K562 (cell line): Measurements from ENCODE around the gene SNX27. TPM values are rescaled to one million over a fixed set of nuclear protein-coding genes. Genes with fewer than 3 reads are reported as not detected.
A peak's percentile ranks its signal among the peaks of the same experiment; 100 is the strongest.

ENCODE experiments used
- ILK ChIP-seq: fragments of 450-650 bp; IDR thresholded peaks from 2 replicates; pipeline ENCODE4 v1.6.1; 2016; ENCODE audit warnings: missing genetic modification characterization, low read depth, mild to moderate bottlenecking, missing compliant biosample characterization, moderate library complexity, borderline replicate concordance
- IRF9 ChIP-seq: fragments of 450-650 bp; IDR thresholded peaks from 2 replicates; pipeline ENCODE4 v1.6.1; 2016; ENCODE audit warnings: missing biosample characterization, missing genetic modification characterization
- JUN ChIP-seq, 2 experiments: sonication (generic) in 1 of 2; formaldehyde crosslinking in 1 of 2; IDR thresholded peaks; 2 replicates each; pipeline versions ENCODE4 v1.6.1 to v1.8.0; 2012 to 2022; ENCODE audit warnings: borderline replicate concordance in 2 of 2, mild to moderate bottlenecking in 2 of 2, improper control_type of control experiment in 1 of 2, low read depth in 1 of 2, low read length in 1 of 2, missing genetic modification reagents in 1 of 2
- KLF10 ChIP-seq: fragments of 250-450 bp; sonication (Bioruptor Pico); IDR thresholded peaks from 2 replicates; pipeline ENCODE4 v1.6.1; 2021; ENCODE audit warnings: matching md5 sums
- LCOR ChIP-seq: sonication (generic); formaldehyde crosslinking; IDR thresholded peaks from 2 replicates; pipeline ENCODE4 v1.8.0; 2022; ENCODE audit warnings: mild to moderate bottlenecking, missing genetic modification reagents
- MEF2D ChIP-seq: conservative IDR thresholded peaks from 2 replicates; pipeline ENCODE4 v1.6.1; 2016; ENCODE audit warnings: low read depth, missing genetic modification characterization, missing compliant biosample characterization
- NCOA2 ChIP-seq, 2 experiments: fragments of 450-650 bp; IDR thresholded peaks; 2 replicates each; pipeline ENCODE4 v1.6.1; 2018; ENCODE audit warnings: mild to moderate bottlenecking in 2 of 2, moderate library complexity in 1 of 2; ENCODE audit not compliant: partially characterized antibody in 2 of 2
- POLR2B ChIP-seq: fragments of 450-650 bp; IDR thresholded peaks from 2 replicates; pipeline ENCODE4 v1.6.1; 2018; ENCODE audit warnings: low read depth; ENCODE audit not compliant: partially characterized antibody
- RCOR1 ChIP-seq, 2 experiments: IDR thresholded peaks; 2 replicates each; pipeline ENCODE4 v1.6.1; 2012; ENCODE audit warnings: low read depth in 2 of 2, low read length in 2 of 2, borderline replicate concordance in 1 of 2, improper control_type of control experiment in 1 of 2
- RFX7 ChIP-seq: fragments of 250-450 bp; sonication (Bioruptor Pico); IDR thresholded peaks from 2 replicates; pipeline ENCODE4 v1.5.1; 2021; ENCODE audit warnings: mild to moderate bottlenecking
- SMARCA4 ChIP-seq: fragments of 450-650 bp; IDR thresholded peaks from 2 replicates; pipeline ENCODE4 v1.6.1; 2016
- SNRNP70 ChIP-seq: fragments of 200-400 bp; formaldehyde crosslinking; optimal IDR thresholded peaks from 2 replicates; pipeline ENCODE3; 2017; ENCODE audit warnings: low read depth, low read length
- TCF3 ChIP-seq: sonication (generic); formaldehyde crosslinking; IDR thresholded peaks from 2 replicates; pipeline ENCODE4 v1.4.0; 2020; ENCODE audit warnings: mild to moderate bottlenecking, missing genetic modification reagents
- ZBTB26 ChIP-seq: fragments of 450-650 bp; formaldehyde crosslinking; IDR thresholded peaks from 2 replicates; pipeline ENCODE4 v1.4.0; 2022; ENCODE audit warnings: missing genetic modification characterization
- ZNF224 ChIP-seq: sonication (generic); formaldehyde crosslinking; IDR thresholded peaks from 2 replicates; pipeline ENCODE4 v1.8.0; 2022; ENCODE audit warnings: mild to moderate bottlenecking, missing genetic modification reagents
- ZNF407 ChIP-seq: fragments of 450-650 bp; IDR thresholded peaks from 2 replicates; pipeline ENCODE4 v1.6.1; 2016; ENCODE audit warnings: low read depth
- ZNF408 ChIP-seq: fragments of 250-450 bp; sonication (Bioruptor Pico); IDR thresholded peaks from 2 replicates; pipeline ENCODE4 v1.4.0; 2020; ENCODE audit warnings: low read depth, mild to moderate bottlenecking, moderate library complexity
- ZNF695 ChIP-seq: fragments of 450-650 bp; formaldehyde crosslinking; IDR thresholded peaks from 2 replicates; pipeline ENCODE4 v1.4.0; 2020; ENCODE audit warnings: mild to moderate bottlenecking, moderate library complexity
- ZNF77 ChIP-seq: fragments of 250-450 bp; sonication (Bioruptor Pico); IDR thresholded peaks from 2 replicates; pipeline ENCODE4 v1.5.0; 2020
- polyA plus RNA-seq, 8 experiments: library from polyadenylated mRNA; depleted of rRNA in 4 of 8; stranded (reverse) in 5 of 8; unstranded in 3 of 8; fragments of >200 nt; fragmentation: Nextera tagmentation in 2 of 8; fragmentation: Illumina TruSeq in 1 of 8; extraction: Ambion mirVana in 2 of 8; extraction: Trizol in 1 of 8; gene quantifications; 2 replicates each; pipeline versions ENCODE4 v1.2.1 to v1.2.3, GENCODE V29; 2011 to 2014; ENCODE audit warnings: inconsistent platforms in 1 of 8, missing spikeins in 1 of 8
- total RNA-seq, 7 experiments: library from RNA; depleted of rRNA in 6 of 7; stranded (reverse); fragments of >200 nt in 6 of 7; fragmentation: Illumina TruSeq in 2 of 7; extraction: Trizol in 2 of 7; gene quantifications; 2 replicates each; pipeline versions ENCODE4 v1.2.1 to v1.2.3, GENCODE V29; 2011 to 2021; ENCODE audit warnings: low replicate concordance in 1 of 7

Gene SNX27
- total and polyA plus RNA-seq, 9 of the 15 experiments (the other 6 are each of a cell fraction or from before 2014, with no cell fraction given), result 4.5 to 18.7 (median 10.1) TPM

- TF ChIP-seq RCOR1 (IDR thresholded peaks at IDR 0.05; ENCODE audit: borderline replicate concordance in 1 of 2, low read depth in 2 of 2, low read length in 2 of 2) (peak in 1 of 2 experiments; percentile 45; a peak in 1 of 4 replicates), SNRNP70 (no peak), JUN (IDR thresholded peaks at IDR 0.05; ENCODE audit: borderline replicate concordance, low read depth, low read length) (no peak), JUN (CRISPR knock-in tag; IDR thresholded peaks at IDR 0.05; ENCODE audit: borderline replicate concordance) (no peak), IRF9 (tag) (no peak), SMARCA4 (no peak), TCF3 (CRISPR knock-in tag) (no peak), ZBTB26 (CRISPR knock-in tag) (no peak), LCOR (no peak), ZNF77 (CRISPR knock-in tag) (no peak), ZNF224 (CRISPR knock-in tag) (no peak), RFX7 (no peak), ZNF695 (CRISPR knock-in tag) (no peak), MEF2D (tag) (no peak), NCOA2 (IDR thresholded peaks at IDR 0.05; ENCODE audit: partially characterized antibody in 2 of 2) (no peak), ZNF408 (CRISPR knock-in tag) (no peak), ZNF407 (no peak), ILK (tag) (no peak), POLR2B (no peak), KLF10 (CRISPR knock-in tag) (no peak)
Measured at GRCh38 chr1:151705753-151706463, 94.1 kb downstream of the SNX27 start (continued).
